MM.1S (cell line): ENCODE data around the gene PTPRF.

Source experiments
- EZH2 ChIP-seq: fragments of 300-600 bp; sonication (generic); optimal IDR thresholded peaks from 2 replicates; pipeline ENCODE3; 2017; ENCODE audit warnings: low read depth, mild to moderate bottlenecking, antibody characterized with exemption, low read length, mixed read lengths
- EZH2phosphoT487 ChIP-seq: fragments of 300-600 bp; sonication (generic); IDR thresholded peaks from 2 replicates; pipeline ENCODE4 v1.6.1; 2018; ENCODE audit warnings: antibody characterized with exemption, low read length
- TF ChIP-seq, protein P1 (sequence below): fragments of 300-600 bp; sonication (generic); IDR thresholded peaks from 2 replicates; pipeline ENCODE4 v1.5.1; 2016; ENCODE audit warnings: antibody characterized with exemption, low read length, mixed read lengths

- TF ChIP-seq, protein P1, sequence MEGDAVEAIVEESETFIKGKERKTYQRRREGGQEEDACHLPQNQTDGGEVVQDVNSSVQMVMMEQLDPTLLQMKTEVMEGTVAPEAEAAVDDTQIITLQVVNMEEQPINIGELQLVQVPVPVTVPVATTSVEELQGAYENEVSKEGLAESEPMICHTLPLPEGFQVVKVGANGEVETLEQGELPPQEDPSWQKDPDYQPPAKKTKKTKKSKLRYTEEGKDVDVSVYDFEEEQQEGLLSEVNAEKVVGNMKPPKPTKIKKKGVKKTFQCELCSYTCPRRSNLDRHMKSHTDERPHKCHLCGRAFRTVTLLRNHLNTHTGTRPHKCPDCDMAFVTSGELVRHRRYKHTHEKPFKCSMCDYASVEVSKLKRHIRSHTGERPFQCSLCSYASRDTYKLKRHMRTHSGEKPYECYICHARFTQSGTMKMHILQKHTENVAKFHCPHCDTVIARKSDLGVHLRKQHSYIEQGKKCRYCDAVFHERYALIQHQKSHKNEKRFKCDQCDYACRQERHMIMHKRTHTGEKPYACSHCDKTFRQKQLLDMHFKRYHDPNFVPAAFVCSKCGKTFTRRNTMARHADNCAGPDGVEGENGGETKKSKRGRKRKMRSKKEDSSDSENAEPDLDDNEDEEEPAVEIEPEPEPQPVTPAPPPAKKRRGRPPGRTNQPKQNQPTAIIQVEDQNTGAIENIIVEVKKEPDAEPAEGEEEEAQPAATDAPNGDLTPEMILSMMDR: no peak
- TF ChIP-seq EZH2 (no peak), EZH2phosphoT487 (no peak)
These were observed 27.7 kb downstream of the PTPRF start for GRCh38 chr1:43558346-43558841.
